C4-2B (cell line): ENCODE measurements around the gene FBXO31.

Source experiments
- ZFX ChIP-seq: fragments of 450-650 bp; IDR thresholded peaks from 2 replicates; pipeline ENCODE4 v1.6.1; 2017
- TF ChIP-seq, protein P1 (sequence below): fragments of 450-650 bp; conservative IDR thresholded peaks from 2 replicates; pipeline ENCODE4 v1.5.1; 2017; ENCODE audit warnings: mild to moderate bottlenecking

DNA sequence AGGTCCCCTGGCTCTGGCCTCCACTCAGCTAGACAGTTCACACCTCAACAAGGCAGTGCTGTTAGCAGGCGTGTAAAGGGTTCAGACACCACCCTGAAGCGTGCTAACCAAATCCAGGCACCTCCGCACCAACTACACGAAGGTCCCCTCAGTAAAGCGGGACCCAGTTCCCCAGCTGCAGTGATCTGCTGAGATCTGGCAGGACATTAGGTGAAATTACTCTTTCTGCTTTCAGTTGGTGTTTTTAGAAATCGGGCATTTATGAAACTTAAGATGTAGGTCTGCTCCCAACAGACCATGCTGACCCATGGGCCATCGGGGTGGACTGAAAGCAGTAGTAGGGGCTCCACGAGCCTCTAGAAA, 27.1 kb downstream of the FBXO31 start:
- TF ChIP-seq, protein P1, sequence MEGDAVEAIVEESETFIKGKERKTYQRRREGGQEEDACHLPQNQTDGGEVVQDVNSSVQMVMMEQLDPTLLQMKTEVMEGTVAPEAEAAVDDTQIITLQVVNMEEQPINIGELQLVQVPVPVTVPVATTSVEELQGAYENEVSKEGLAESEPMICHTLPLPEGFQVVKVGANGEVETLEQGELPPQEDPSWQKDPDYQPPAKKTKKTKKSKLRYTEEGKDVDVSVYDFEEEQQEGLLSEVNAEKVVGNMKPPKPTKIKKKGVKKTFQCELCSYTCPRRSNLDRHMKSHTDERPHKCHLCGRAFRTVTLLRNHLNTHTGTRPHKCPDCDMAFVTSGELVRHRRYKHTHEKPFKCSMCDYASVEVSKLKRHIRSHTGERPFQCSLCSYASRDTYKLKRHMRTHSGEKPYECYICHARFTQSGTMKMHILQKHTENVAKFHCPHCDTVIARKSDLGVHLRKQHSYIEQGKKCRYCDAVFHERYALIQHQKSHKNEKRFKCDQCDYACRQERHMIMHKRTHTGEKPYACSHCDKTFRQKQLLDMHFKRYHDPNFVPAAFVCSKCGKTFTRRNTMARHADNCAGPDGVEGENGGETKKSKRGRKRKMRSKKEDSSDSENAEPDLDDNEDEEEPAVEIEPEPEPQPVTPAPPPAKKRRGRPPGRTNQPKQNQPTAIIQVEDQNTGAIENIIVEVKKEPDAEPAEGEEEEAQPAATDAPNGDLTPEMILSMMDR, result no peak
- no peak for TF ChIP-seq ZFX
